Measurements from ENCODE around the gene PRKN.

- TF ChIP-seq EZH2 (IDR thresholded peaks at IDR 0.05; ENCODE audit: insufficient read depth, poor library complexity, severe bottlenecking), result no peak
- TF ChIP-seq EZH2phosphoT487 (IDR thresholded peaks at IDR 0.05; ENCODE audit: insufficient read depth, low read depth), result no peak
Observed at GRCh38 chr6:162262466-162263196, 464.9 kb downstream of the PRKN start.
